Stimulated activated CD4-positive, alpha-beta T cell treated with anti-CD3 and anti-CD28 coated beads, Interleukin-4, amount 100 ng/mL, for 48 hours (primary cell): ENCODE data around the gene DYNLRB2.

Experiments used
- DNase-seq, 2 donors: peaks; one replicate each; pipeline ENCODE4 v3.0.0-alpha.2; 2020; ENCODE audit warnings: low read depth in 2 of 2

DYNLRB2 gene

DNA sequence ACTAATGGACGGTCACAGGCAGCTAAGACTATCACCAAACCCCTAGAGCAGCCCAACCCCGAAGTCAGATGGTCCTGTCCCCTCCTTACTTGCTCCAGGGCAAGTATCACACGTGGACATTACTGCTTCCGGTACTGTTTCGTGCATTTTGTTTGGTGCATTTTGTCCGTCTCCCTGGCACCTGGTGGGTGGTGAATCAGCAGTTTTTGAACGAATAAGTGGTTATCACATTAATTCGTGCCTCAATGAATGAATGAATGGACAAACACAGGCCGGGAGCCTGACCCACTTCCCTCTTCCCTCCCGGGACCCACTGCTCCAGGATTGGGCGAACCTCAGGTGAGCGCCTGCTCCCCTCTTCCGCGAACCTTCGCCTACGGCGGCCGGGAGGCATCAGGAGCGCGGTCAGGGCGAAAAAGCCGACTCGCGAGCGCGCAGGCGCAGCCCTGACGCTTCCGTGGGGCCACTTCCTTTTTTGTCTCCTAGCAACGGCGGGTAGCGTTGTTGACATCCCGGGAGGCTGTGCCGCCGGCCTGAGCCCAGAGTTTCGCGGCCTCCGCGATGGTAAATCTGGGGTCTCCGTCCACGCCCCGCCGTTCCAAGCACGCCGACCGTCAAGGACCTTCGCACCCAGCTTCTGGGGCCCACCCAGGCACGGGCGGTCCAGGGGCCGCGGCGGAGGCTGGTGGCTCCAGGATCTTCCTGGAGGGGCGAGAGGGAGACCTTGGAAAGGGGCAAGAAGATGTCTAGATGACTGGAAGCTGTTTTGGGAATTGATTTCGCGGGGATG lies at the start of gene DYNLRB2:
TSS of gene DYNLRB2 (plus strand) at position 478 of the 790 bp plus-strand sequence. CDS start at position 562, 84 bp downstream.
- DNase-seq, result peak; percentile 83 to 89

DNA sequence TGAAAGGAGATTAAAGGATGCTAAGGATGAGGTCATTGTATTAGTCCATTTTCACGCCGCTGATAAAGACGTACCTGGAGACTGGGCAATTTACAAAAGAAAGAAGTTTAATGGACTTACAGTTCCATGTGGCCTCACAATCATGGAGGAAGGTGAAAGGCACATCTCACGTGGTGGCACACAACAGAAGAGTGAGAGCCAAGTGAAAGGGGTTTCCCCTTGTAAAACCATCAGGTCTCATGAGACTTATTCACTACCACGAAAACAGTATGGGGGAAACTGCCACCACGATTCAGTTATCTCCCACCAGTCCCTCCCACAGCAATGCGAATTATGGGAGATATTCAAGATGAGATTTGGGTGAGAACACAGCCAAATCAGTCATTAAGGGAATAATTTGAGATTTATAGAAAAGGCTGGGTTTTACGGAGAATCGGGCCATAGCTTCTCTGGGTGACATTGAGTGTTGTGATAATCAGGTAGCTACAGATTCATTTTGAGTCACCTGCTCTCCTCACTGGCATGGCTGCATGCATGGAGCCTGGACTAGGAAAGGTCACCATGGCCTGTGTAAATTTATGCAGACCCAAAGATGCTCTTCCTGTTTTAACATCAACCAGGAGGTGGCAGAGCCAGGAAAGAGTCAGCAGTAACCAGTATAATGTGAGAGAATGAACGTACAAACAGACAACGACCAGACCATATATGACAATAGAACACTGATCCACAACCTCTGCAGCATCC lies 40.5 kb upstream of the DYNLRB2 start:
- no peak for DNase-seq

DNA sequence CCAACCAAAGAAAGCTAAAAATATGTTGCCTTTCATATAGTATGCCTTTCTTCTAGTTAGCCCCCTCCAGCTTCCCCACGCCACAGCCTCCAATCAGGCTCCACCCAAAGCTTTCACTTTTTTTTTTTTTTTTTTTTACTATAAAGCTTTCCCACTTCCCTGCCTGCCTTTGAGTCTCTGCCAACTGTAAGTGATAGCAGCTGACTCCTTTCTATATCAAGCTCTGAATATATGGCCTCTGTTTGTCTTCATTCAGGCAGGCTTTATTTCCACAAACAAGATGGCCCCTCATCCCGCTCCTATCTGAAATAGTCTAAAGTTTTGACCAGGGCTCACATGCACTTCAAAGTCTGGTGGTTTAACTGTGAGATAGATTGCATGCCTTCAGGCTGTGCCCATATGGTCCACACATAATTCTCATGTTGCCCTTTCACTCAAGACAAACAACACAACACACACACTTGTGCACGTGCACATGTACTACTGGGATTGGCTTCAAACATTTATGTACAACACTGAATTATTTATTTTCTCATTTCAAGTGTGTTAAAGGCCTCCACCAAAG lies 39.8 kb upstream of the DYNLRB2 start:
- no peak for DNase-seq

DNA sequence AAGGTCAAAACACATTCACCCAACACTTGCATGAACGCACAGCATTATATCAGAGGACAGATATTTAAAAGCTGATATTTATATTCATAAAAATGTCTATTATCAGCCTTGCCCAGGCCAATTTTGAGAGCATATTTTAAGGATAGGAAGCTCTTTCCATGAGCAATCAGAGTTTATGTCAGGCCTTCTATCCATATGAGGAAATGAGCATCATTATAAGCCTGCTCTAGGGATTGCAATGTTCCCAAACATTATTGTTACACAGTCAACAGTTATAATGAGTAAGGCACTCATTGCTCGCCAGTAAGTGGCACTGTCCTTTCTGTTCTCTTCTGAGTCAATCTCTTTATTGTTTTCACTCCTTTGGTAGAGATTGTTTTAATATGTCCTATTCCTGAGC lies 37.7 kb upstream of the DYNLRB2 start:
- no peak for DNase-seq

DNA sequence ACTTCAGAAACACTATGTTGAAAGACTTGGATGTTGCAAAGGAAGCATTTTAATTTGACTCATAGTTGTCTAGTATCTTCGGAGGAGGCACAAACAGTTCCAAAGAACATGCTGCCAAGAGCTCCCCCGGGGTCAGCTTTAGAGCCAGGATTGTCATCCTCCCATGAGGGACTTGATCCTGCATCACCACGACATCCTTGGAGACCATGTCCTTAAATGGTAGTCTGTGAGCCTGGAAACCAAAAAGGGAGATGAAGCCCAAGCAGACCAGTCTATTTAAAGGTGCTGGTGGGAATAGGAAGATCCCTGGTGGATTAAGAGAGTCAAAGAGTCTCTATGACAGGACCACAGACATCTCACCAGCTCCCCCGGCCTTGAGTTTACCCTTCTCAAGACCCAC lies 33.3 kb upstream of the DYNLRB2 start:
- no peak for DNase-seq

DNA sequence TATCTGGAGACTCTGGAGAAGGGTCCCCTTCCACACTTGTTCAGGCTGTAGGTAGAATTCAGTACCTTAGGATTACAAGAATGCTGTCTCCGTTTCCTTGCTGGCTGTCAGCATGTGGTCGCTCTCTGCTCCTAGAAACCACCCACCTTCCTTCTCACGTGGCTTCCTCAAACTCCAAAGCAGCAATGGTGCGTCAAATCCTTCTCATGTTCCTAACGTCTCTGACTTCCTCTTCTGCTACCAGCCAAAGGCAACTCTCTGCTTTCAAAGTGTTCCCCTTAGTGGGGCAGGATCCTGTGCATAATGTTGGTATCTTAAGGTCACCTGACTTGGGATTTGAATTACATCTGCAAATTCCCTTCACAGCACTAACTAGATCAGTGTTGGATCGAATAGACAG lies 30.9 kb upstream of the DYNLRB2 start:
- no peak for DNase-seq

DNA sequence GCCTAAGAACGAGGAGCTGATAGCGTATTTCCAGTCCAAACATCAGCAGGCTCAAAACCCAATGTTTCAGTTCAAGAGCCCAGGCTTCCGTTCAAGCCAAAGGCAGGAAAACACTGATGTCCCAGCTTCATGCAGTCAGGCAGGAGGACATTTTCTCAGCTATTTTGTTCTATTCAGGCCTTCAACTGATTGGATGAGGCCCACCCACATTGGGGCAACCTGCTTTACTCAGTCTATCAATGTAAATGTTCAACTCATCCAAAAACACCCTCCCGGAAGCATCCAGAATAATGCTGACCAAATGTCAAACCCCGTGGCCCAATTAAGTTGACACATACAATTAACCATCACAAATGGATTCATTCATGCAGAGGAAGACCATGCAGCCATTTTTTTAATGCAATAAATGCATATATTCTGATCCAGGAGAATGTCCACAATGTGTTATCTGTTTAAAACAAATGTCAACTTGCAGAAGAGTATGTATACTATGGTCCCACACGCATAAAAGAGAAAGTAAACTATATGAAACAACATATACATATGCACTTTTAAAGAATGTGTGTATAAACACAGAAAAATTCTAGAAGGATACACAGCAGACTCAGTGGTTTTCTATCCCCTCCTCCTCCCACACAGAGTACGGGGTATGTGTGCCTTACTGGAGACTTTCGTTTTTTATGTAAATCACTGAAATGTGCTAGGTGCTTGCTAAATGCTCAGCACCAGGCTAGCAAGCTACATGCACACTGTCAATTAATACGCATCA lies 28.8 kb upstream of the DYNLRB2 start:
- no peak for DNase-seq

DNA sequence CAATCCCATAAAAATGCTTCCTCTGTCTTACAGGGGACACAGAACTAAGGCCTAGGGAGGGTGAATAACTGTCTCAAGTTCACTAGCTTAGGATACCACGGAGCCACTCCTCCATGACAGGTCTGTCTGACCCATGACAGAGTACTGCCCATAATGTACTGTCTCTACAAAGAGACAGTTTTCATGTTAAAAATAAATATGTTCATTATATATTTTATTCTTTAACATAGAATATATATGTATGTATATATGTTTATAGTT lies 28.3 kb upstream of the DYNLRB2 start:
- DNase-seq, result no peak

DNA sequence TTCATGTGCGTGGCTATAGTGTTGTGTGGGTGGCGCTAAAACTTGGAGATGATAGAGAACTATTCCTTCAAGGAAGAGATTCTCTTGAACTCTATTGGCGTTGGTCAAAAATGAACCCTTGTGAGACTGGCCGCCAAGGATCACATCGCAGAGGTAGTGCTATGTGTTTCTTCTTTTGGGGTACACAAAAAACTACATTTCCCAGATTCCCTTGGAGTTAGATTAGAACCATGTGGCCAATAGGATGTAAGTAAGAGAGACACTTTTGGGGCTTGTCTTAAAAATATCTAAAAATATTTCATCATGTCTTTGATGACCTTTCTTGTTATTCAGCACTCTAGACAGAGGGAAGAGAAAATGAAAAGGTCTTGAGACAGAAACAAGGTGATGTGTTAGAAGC lies 25.4 kb upstream of the DYNLRB2 start:
- DNase-seq, result no peak

DNA sequence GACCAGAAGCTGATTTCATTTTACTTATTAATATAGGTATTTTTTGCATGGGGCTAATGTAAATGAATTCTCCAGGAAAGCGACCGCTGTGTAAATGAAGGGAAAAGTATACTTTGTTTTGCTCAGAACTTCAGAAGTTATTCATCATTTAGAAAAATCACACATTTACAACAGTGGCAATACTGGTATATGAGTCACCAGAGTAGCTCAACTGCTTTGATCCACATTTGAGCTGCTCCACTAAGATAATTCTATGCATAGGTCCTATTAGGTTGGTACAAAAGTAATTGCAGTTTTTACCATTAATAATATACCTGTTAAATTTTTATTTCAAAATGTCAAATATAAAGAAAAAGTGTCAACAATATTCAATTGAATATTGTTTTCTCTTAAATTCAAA lies 22.9 kb upstream of the DYNLRB2 start:
- DNase-seq, result no peak

DNA sequence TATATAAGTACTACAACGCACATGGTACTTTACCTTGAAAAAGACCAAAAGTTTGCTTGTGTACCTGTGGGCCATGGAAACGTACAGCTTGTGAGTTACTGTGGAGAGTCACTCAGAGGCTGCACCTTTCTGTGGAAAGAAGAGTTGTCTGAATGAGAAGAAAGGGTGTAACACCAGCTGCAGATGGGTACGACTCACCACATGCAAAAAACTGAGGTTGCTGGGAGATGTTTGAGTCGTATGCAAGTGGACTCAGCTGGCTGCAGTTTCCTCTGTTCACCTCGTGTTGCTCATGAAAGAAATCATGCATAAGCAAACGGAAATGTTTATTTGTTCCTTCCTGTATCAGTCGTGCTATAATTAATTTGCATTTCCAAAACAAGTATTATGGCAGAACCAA lies 22.4 kb upstream of the DYNLRB2 start:
- no peak for DNase-seq

DNA sequence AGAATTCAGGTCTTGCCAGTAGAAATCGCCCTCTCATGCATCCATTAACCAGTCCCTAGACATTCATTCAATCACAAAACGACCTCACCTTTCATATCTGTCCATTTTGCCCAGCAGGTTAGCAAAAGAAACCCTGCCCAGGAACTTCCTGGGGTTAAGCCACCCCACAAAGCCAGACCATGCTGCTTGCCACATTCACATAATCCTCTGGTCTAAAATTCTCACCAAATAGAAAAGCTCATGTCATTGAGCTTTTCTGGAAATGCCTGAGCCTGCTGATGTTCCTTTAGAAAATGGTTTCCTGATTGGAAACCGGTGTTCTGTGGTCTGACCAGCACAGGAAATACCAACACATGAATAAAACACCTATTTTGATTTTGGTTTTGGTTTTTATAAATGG lies 21.6 kb upstream of the DYNLRB2 start:
- DNase-seq, result no peak

DNA sequence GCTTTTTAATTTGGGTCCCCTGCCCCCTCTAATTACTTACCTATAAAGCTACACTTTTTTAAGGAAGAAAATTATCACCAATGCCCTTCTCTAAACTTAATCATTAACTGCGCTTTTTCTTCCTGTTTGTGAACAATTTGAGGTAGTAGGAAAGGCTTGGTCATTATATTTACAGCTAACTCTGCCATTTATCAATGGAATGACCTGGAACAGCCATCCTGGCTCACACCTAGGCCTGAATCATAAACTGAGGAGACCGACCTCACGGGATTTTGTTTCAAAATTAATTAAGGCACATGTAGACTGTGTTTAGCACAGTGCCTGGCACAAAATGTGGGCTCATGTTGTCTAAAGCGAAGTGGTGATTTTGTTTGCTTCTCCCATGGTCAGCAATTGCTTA lies 15.4 kb upstream of the DYNLRB2 start:
- DNase-seq, result no peak

DNA sequence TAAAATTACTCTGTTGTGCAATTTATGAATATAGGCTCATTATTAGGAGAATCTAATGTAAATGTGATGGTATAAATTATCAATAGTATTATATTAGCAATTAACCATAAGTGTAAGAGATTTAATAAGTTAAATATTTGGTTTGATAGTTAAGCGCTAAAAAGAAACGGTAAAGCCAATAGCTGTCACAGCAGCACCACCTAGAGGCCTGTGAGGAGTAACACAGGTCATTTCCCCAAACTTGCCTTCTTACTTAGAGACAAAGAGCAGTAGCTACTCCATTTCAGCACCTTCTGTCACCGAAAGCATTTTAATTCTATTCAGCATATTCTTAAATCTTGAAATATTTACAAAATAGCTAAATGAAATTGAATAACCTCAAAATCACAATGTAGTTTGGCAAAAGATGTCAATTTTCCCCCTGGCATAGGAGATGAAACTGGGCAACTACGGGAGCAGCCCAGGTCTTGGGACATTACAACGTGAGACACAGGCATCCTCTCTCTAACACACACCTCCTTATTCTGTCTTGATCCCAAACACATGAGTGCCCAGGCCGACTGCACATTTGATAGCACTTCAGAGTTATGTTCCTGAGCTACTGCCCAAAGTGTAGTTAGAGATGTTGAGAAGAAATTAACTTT lies 14.3 kb upstream of the DYNLRB2 start:
- DNase-seq, result peak; percentile 28 to 30

DNA sequence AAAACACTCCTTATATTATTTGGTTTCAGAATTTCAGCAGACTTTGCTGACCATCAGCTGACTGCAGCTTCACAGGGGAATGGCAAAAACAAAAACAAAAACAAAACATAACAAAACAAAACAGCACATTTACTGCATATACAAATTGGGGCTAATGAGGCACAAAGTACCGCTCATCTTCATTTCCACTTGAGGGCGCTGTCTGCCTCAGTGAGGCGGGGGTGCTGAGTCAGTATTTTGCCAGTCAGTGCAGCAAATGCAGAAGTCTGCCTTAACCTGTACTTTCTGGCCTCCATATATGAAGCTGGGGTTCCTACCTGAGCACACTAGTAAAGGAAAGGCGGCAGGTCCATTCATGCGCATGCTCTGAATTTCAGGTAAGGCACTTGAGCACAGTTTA lies 13.5 kb upstream of the DYNLRB2 start:
- DNase-seq, result peak; percentile 41 to 57

DNA sequence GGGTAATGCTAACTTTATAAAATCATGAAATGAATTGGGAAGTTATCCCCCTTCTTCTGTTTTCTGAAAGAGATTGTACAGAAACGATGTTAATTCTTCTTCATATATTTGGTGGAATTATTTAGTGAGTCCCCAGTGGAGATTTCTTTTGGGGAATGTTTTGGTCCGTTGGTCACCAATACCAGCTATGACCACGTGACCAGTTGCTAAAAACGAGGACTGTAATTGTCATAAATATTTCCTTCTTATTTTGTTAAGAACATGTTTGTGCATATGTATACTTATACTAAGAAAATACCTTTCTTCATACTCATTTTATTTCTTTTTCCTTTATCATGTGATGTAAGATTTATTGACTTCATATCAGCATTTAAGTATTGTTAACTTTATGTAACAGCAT lies 10.3 kb upstream of the DYNLRB2 start:
- DNase-seq, result no peak

DNA sequence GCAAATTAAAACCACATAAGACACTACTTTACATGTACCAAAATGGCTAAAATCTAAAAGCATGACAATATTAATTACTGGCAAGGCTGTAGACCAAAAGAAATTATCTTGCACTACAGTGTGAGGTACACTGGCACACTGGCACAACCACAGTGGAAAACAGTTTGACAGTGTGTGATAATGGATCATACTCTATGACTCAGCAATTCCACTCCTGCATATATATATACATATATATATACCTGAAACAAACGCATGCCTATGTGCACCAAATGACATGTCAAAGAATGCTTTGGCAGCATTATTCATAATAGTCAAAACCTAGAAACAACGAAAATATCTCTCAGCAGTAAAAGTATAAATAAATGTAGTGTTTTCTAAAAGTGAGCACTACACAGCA lies 4.6 kb upstream of the DYNLRB2 start:
- DNase-seq, result no peak

DNA sequence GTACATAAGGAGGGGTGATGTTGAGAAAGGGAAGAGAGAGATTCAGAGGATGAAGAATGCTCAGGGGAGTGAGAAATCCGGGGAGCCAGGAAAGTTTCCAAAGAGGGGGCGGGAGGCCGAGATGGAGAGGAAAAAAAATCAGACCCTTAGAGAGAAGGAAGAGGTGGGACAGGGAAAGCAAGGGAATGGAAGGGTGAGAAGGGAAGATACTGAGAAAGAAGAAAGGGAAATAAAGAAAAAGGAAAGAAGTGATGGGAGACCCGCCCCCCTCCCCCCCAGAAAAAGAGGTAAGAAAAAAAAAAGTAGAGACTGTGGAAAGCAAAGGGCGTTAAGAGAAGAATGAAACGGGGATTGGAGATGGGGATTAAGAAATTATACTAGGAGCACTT lies 507 bp downstream of the DYNLRB2 start:
- no peak for DNase-seq

DNA sequence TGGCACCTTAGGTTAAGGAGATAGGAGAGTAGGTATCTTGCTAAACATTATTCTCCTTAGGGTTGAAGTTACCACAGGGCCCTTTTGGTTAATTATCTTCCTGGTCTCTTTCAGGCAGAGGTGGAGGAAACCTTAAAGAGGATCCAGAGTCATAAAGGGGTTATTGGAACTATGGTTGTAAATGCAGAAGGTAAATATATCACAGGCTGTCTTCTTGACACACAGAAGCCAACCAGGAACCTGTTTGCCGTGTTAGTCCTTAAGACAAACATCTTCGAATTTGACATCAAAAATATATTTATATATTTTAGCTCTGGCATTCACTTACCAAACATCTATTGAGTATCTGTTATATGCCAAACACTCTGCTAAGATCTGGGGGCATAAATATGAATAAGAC lies 2.4 kb downstream of the DYNLRB2 start:
- no peak for DNase-seq

DNA sequence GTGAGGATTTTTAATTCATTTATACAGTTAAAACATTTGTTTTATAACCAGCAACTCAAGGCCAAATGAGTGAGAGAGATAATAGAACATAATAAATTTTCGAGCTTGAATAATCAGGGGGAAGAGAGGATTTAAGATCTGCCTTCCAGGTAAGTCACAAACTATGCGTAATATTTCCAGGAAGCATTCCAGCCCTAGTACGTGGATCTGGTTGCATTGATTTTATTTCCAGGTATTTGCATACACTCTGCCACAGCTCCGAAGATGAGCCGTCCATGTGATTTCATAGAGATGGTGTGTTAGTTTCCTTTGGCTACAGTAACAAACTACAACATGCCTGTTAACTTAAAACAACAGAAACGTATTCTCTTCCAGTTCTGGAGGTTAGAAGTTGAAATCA lies 3.5 kb downstream of the DYNLRB2 start:
- DNase-seq, result no peak

DNA sequence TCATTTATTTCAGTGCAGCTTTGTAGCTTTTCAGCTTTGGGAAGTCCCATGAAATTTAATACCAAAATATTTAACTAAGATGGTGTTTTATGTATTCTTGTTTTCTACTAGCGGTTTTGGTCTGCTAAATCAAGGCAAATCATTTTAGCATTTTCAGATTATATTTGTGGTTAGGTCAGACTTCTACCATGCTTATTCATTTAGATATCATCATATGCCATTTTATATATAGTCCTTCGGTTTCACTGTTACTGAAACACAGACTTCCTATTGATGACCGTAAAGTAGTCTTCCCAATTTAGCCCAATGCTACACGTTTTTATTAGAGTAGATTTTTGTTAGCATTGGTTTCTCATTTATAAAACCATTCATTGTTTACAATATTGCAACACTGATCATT lies 5.5 kb downstream of the DYNLRB2 start:
- no peak for DNase-seq

DNA sequence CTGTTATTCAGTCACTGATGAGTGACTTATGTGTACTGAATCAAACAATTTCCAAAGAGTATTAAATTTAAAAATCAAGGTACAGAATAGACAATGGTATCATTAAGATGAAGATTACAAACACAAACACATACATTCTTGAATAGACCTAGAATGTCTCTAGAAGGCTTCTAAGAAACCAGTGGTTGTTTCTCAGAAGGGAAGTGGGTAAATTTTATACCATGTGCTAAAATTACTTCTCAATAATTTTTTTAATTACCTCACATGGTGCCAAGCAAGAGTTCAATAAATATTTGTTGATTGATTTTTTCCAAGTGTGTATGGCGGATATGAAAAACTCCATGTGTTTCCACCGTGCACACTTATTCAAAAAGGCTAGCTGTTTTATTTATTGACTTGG lies 6.4 kb downstream of the DYNLRB2 start:
- DNase-seq, result no peak
